Chondrocyte (in vitro differentiated cells): ENCODE results near the gene TMEM175. TPM values are rescaled to one million over a fixed set of nuclear protein-coding genes. Genes with fewer than 3 reads are reported as not detected.

Source experiments
- DNase-seq: peaks from one replicate; pipeline ENCODE4 v3.0.0; 2021; ENCODE audit warnings: mixed read lengths, low spot score
- H3K27ac Mint-ChIP-seq: one replicate; pipeline ENCODE4 v1.8.0; 2021; ENCODE audit warnings: mild to moderate bottlenecking, moderate library complexity, mixed read lengths; ENCODE audit not compliant: unreplicated experiment
- H3K27me3 Mint-ChIP-seq: 2 replicates; pipeline ENCODE4 v1.8.0; 2021; ENCODE audit warnings: low read depth, mixed read lengths
- H3K36me3 Mint-ChIP-seq: 2 replicates; pipeline ENCODE4 v1.8.0; 2021; ENCODE audit warnings: low read depth, mixed read lengths
- H3K4me1 Mint-ChIP-seq: 2 replicates; pipeline ENCODE4 v1.8.0; 2021; ENCODE audit warnings: low read depth, mild to moderate bottlenecking, mixed read lengths
- H3K4me3 Mint-ChIP-seq: one replicate; pipeline ENCODE4 v1.8.0; 2021; ENCODE audit warnings: mild to moderate bottlenecking, moderate library complexity, mixed read lengths; ENCODE audit not compliant: unreplicated experiment
- H3K9me3 Mint-ChIP-seq: 2 replicates; pipeline ENCODE4 v1.8.0; 2021; ENCODE audit warnings: low read depth, mixed read lengths
- CTCF ChIP-seq: fragments of 200-600 bp; sonication (generic); IDR thresholded peaks from 2 replicates; pipeline ENCODE4 v1.5.0; 2021; ENCODE audit warnings: antibody characterized with exemption, mild to moderate bottlenecking, moderate library complexity
- total RNA-seq: library from RNA; stranded (reverse); gene quantifications from 3 replicates; pipeline ENCODE4 v1.2.1, GENCODE V29; 2021

TMEM175 gene
- total RNA-seq, 1 donor from 2014 or later: 26.1 TPM

GRCh38 chr4:986428-986878 is 54.2 kb downstream of the TMEM175 start:
- peak overlapping the region; percentile 57 for H3K27ac Mint-ChIP-seq
- DNase-seq: no peak

GRCh38 chr4:986879-987623 is 54.8 kb downstream of the TMEM175 start, which contains the start of gene IDUA:
Gene IDUA, plus strand, starts transcription at chr4:987044. Its CDS starts 41 bp downstream, at chr4:987085.
- H3K27ac Mint-ChIP-seq: peak within 1 kb of the TSS; percentile 57
- TF ChIP-seq CTCF: peak; percentile 79

More at GRCh38 chr4:986428-986878, 54.2 kb downstream of the TMEM175 start:
- Mint-ChIP-seq H3K4me3 (peak overlapping the region; percentile 94), H3K9me3 (no peaks in the 10 kb centered on the region), H3K36me3 (peaks cover 1% of the 10 kb centered on the region), H3K27me3 (no peaks in the 10 kb centered on the region), H3K4me1 (peaks cover 22% of the 10 kb centered on the region)
- TF ChIP-seq CTCF: no peak

GRCh38 chr4:987624-988513 is 55.6 kb downstream of the TMEM175 start:
- Mint-ChIP-seq H3K27me3 (no peaks in the 10 kb centered on the region), H3K9me3 (no peaks in the 10 kb centered on the region), H3K27ac (no peak overlapping the region), H3K4me3 (peak overlapping the region; percentile 66), H3K36me3 (peaks cover 1% of the 10 kb centered on the region), H3K4me1 (peaks cover 28% of the 10 kb centered on the region)
- TF ChIP-seq CTCF: no peak
- DNase-seq: no peak

More at GRCh38 chr4:986879-987623, 54.8 kb downstream of the TMEM175 start, which contains the start of gene IDUA:
- H3K4me1 Mint-ChIP-seq: peaks cover 22% of the 10 kb centered on the region
- H3K4me3 Mint-ChIP-seq: peak within 1 kb of the TSS; percentile 94
- H3K9me3 Mint-ChIP-seq: no peaks in the 10 kb centered on the region
- no peaks in the 10 kb centered on the region for H3K27me3 Mint-ChIP-seq
- no peak for DNase-seq
- H3K36me3 Mint-ChIP-seq: peaks cover 1% of the 10 kb centered on the region

GRCh38 chr4:988726-989721 is 56.8 kb downstream of the TMEM175 start:
- peaks cover 1% of the 10 kb centered on the region for H3K36me3 Mint-ChIP-seq
- TF ChIP-seq CTCF: no peak
- H3K27me3 Mint-ChIP-seq: no peaks in the 10 kb centered on the region
- no peak for DNase-seq
- H3K27ac Mint-ChIP-seq: no peak overlapping the region
- no peaks in the 10 kb centered on the region for H3K9me3 Mint-ChIP-seq
- H3K4me3 Mint-ChIP-seq: no peak overlapping the region
- H3K4me1 Mint-ChIP-seq: peaks cover 28% of the 10 kb centered on the region
